Measurements from ENCODE around the gene EIF2B4.

- TF ChIP-seq CTCF (conservative IDR thresholded peaks at IDR 0.05 in 1 of 2, IDR thresholded peaks at IDR 0.05 in 1 of 2; ENCODE audit: low read depth in 1 of 2, low read length in 2 of 2) = no peak
- no peak for TF ChIP-seq EZH2 (IDR thresholded peaks at IDR 0.05; ENCODE audit: low read length, missing control alignments)
These were observed 23.1 kb upstream of the EIF2B4 start for GRCh38 chr2:27393225-27393624.

All from fibroblast of lung (primary cell).